ENCODE measurements around the gene GASK1A.
"Not testable (repeated sequence)": the region's sequence is repeated elsewhere in the genome, so short reads cannot be mapped to it uniquely, and the experiment has no call there.

The GASK1A gene

DNA sequence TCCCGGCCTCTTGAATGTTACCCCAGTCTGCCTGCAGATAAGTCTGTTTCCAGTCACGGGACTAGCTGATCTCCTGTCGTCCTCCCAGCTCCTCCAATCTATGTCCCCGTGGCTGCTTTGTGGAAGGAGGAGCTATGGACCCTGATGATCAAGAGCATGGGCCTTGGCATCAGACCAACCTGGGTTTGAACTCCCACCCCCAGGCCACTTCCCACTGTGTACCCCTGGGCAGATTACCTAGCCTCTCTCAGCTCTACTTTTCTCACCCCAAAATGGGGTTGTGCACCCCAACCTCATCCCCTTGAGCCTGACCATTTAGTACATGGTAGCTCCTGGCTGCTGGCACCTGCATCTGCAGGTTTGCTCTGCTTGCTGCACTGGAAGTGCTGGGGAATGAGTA, 55.8 kb downstream of the GASK1A start:
- no peak for DNase-seq

DNA sequence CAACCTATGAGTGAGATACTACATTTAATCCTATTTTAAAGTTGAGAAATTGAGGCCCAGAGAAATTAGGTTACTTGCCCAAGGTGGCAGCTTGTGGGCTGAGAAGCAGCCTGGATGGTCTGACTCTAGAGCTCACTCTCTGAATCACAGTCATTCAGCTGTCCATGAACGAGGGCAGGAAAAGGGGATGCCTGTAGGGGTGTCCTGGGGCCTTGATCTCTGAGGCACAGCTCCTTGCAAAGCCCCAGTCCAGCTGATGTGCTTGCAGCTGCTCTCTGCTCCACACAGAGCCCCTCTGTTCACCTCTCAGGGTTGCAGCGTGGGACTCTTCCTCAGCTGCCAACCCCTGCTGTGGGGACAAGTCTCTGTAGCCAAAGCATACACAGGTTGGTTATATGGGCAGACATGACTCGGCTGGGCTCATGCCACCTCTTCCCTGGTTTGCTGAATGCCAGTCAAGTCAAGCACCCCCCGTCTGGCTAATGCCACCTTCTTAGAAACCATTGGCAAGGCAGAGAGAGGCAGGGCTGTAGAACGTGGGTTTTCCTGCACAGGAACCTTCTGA, 56.8 kb downstream of the GASK1A start:
- DNase-seq = peak; percentile 47

DNA sequence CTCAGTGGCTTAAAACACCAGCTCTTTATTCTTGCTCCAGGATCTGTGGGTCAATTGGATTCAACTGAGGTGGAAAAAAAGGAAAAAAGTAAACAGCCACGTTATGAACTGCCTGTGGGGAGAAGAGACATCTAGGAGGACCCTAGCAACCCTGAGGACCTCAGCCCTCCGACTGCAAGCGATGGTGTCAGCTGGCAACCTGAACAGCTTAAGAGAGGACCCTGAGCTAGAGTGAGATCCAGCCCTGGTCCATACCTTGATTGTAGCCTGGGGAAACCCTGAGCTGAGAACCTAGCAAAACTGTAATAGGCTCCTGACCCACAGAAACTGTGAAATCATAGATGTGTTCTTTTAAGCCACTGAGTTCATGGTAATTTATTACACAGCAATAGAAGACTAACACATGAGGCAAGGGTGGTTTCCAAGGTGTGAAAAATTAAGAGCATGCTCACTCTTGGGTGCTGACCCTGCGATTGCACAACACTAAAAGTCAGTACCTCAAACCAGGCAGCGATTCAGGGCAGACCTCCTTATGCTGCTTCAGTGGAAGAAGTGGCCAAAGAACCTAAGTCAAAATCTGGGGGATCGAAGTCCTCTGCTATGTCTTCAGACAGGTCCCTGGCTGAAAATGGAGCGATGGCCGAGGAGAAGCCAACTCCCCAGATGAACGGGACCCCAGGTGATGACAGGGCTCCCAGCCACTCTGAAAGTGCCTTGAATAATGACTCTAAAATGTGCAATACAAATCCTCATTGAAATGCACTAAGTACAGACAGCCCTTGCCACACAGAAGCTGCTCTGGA, 57.7 kb downstream of the GASK1A start:
- no peak for DNase-seq

DNA sequence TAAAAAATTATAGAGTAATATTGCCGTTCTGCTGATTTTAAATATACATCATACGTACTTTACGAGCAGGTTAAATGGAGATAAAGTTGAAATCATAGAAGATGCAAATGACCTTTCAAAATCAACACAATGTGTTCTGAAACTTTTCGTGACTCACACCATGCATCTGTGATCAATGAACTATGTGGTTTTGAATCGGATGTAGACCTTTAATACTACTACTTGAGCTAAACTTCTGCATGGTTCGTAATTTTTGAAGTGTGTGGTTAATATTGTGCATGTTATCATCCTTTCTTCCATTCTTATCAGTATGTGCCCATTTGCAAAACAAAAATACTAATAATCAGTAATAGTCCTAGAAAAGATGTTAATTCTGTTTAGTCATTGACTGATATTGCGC, 58.9 kb downstream of the GASK1A start:
- no peak for DNase-seq

DNA sequence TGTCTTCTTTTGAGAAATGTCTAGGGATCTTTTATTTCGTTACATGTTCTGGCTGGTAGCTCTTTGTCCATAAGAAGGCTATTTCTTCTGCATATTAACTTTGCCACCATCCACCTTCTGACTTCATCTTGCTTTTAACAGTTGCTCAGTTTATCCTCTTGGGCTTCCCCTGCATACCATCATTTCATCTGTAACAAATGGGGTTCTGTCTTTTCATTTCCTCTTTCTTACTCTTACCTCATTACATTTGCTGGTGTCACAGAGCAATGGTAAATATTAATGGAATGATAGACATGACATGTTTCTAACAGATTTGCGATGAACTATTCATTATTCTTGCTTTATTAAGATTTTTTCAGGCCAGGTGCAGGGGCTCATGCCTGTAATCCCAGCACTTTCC, 62.4 kb downstream of the GASK1A start:
- no peak for DNase-seq

DNA sequence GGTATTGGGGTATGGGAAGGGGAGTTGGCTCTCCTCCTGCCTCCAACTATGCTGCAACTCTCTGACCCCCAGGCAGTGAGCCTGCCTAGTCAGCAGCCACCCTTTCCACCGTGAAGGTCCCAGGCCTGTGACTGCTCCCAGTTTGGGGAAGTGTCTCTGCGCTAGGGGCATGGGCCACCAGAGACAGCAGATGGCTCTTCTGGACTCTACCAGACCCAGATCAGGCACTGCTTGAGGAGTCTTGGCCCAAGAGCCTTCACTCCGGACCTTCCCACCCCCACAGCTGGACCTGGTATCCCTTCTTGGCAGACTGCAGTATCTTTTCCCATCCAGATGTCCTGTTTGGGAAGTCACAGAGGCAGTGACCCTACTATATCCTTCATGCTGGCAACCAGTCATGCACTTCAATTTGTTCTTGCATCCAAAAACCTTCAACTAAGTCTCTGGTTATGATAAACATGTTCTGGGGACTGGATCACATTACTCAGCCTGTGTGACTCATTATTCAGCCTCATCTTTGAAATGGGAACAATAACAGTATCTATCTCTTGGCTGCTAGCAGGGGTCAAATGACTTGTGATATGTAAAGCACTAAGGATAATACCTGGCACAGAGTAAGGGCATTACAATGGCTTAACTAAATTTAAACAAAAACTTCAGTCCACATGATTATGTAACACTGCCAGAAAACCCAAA, 64.1 kb downstream of the GASK1A start:
- DNase-seq = no peak

DNA sequence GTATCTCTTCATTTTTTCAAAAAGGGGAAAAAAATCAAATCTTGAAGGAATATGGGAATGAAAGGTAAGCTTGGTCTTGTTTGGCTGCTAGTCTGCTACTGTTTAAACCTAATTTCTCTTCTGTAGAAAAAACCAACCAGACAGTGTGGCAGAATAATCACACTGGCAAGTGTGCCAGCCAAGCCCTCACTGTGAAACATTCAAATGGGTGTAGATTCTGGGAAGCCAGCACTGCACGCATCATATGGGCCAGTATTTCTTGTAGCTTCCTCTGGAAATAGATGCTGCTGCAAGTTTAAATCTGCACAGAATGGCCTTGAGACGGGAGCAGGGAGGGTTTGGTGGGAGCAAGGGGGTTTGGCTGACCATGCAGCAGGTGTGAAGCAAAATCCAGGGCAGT, 64.7 kb downstream of the GASK1A start:
- no peak for DNase-seq

DNA sequence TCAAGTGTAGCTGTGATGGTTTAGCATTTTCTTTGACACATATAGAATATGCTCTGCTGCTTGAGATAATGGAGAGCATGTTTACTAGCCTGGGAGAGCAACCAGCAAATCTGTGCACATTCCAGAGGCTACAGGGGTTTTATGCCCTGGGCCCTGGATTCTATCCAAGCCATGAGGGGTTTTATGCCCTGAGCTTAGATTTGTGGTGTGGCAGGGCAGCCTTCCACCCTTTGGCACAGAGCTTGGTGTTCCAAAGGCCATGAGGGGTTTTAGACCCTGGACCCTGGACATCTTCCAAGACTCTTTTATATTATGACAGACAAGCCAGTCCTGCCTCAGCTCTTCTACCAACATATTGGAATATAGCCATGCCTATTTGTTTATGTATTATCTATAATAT, 66.0 kb downstream of the GASK1A start:
- not testable (repeated sequence) for DNase-seq

DNA sequence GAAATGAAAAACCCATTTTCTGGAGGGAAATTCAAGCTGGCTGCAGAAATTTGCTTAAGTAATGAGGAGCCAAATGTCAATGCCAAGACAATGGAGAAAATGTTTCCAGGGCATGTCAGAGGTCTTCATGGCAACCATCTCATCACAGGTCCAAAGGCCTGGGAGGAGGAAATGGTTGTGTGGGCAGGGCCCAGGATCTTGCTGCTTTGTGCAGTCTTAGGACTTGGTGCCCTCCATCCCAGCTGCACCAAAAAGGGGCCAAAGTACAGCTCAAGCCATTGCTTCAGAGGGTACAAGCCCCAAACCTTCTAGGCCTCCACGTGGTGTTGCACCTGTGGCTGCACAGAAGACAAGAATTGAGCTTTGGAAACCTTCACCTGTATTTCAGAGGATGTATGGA, 67.5 kb downstream of the GASK1A start:
- DNase-seq = no peak

DNA sequence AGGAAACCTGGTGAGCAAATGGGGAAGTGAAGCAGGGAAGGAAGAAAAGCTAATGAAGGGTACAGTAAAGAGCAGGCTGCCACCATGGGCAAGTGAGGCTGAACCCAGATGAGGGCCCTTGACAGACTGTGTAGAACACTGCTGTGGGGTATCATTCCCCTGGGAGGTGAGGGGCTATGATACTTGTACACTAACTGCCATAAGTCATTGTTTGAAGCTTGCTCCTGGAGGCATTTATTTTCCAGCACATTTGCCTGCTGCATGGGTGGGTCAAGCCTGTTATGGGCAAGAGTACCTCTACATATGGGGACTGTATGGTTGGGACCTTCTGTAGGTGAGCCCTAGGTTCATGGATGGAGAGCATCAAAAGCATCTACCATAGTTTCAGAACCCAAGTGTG, 69.4 kb downstream of the GASK1A start:
- no peak for DNase-seq

DNA sequence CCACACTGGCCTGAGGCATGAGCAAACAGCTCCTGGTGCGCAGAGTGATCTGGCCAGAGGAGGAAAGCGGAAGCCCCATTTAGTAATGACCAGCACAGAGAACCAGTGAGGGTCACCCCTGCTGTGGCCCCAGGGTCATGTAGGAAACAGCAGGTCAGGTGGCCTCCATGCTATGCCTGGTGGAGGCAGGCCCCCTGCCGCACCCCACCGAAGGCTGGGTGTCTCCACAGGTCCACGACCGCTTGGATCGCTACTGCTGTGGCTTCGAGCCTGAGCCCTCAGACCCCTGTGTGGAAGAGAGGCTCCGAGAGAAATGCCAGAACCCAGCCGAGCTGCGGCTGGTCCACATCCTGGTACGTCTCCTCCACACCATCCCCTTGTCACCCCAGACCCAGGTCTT, 74.2 kb downstream of the GASK1A start:
- no peak for DNase-seq

DNA sequence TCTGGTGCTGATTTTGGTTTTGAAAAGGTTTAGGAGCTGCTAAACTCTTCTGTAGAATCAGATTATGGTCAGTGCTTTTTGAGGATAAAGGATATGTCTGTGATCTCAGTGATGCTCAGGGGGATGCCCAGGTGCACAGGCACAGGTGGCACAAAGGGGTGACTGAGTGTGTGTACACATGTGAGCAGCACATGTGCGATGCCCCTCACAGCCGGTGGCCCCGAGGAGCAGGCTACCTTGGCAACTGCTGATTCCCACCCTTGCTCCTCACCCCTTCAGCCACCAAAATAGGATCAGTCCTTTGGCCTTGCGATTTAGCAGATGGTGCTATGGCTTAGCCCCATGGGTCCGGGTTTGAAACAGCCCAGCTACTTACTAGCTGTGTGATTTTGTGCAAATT, 75.6 kb downstream of the GASK1A start:
- DNase-seq = no peak

DNA sequence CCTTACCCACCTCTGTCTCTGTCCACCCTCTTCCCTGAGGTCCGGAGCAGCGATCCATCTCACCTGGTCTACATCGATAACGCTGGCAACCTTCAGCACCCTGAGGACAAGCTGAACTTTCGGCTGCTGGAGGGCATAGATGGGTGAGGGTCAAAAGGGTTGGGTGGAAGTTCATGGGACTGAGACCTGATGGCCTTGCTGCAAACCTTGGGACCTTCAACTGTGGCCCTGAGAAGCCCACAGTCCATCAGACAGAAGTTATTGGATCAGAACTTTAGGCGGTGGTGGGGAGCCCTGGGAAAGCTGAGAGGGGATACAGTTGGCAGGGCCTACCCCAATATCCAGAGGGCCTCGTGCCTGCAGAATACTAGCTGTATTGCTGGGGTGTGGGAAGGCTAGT, 76.3 kb downstream of the GASK1A start:
- no peak for DNase-seq

DNA sequence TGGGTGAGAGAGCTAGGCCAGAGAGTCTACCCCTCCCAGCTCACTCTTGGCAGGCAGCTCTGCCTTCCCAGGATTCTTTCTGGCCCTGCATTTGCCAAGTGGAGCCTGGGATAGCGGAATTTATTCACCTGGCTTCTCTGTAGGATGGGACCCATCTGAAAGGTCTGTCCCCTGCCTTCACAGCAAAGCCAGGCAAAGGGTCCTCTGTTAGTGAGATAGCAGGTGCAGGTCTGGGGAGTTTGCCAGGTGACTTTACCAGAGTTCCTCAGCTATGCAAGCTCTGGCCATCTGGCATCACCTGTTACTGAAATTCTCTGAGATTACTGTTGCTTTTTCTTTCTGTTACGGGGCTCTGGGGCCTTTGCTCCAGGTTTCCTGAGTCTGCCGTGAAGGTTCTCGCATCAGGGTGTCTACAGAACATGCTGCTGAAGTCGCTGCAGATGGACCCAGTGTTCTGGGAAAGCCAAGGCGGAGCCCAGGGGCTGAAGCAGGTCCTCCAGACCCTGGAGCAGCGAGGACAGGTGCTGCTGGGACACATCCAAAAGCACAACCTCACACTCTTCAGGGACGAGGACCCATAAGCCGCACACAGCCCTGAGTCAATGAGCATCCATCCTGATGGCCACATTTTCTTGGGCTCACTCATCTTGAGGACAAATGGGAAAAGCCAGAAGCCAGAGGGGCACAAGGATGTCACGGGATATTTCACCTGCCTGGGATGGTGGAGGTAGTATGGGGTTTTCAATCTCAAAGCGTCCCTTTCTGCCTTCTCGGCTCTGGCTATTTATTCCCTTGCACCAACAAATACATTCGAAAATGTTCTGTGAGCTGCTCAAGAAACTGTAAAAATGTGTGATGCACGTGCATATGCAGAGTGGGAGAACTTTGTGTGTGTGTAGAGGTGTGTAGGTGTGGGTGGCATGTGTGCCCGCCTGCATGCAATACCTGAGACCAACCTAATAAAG, 77.0 kb downstream of the GASK1A start:
- no peak for DNase-seq

DNA sequence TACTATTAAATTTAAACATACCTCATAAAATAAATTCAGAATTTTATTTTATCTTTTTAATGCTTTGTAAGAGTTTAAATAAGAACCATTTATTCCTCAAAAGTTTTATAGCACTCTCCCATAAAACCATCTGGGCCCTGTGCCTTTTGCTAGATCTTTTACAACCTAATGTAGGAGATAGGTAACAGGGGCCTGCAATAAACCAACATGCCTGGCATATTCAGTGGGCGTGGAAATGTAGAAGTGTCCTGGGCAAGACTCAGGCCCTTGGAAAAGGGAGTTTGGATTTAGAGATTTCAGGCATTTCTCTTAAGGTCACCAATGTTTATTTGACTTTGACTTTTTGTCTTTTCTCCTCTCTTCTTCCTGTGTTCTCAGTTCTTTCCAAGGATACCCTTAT, 80.3 kb downstream of the GASK1A start:
- DNase-seq = no peak

DNA sequence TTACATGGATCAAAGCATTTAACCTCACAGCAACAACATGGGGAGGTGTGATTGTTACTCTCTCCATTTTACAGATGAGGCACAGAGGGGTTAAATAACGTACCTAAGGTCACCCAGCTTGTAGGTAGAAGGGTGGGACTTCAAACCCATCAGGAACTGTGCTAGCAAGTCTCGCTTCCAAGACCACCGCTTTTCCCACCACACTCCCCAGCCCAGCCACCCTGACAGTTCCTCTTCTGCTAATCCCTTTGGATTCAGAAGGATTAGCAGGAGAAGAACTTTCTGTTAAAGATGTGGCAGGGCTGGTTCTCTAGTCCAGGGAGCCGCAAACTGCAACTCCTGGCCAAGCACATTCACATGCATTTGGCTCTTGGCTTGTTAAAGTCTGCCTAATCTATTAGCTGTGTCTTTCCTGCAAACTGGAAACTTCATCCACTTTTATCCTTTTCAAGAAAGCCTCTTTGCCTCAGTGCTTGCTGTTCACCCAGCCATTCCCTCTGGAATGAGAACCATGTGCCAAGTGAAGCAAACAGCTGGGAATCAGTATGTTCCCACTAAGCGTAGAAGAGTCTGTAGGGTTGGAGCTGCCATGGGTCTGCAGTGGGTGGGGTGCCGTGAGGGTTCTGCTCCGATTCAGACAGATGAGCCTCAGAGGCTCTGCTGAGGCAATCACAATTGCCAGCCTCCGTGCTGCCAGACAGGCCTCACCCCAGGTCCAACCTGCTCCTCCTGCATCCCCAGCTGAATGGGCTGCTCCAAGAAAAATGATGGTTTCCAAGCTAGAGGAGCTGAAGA, 82.2 kb downstream of the GASK1A start:
- no peak for DNase-seq

DNA sequence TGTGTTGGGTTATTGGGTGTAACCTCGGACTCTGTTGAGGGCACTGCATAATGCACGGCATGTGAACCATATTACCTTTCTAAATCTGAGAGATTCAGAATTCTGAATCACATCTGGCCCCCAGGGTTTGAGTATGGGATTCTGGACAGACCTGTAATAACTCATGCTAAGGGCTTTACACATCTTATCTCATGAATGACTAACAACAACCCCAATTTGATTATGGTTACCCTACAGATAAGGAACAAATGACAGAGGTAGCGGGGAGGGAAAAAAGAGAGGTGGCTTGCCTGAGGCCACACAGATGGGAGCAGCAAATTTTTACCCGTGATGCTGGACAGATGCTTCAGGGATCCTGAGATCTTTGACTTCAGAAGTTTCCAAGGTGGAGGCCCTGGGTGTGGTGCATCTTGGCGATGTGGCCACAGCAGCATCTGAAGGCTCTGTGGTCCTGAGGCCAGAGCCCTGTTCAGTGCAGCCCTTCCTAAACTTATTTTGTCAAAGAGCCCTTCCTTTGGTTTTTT, 83.0 kb downstream of the GASK1A start:
- no peak for DNase-seq

DNA sequence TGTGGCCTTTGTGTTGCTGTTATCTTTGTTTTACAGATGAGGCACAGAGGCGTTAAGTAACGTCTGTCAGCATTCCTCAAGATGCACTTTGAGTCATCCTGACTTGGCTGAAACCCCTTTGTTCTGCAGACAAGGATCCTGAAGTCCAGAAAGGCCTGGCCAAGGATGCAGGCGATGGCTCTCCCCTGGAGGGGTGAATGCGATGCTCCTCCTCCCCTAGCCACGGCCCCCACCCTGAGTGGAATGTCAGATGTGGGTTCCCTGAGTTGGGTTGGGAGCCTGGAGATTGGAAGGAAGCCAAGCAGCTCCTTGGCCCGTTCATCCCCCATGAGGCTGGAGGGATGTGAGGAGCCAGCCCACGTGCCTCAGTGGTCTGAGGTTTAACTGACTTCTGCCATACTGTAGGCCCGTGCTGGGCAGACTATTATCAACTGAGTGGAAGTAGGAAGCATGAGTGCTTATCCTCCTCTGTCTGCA, 83.5 kb downstream of the GASK1A start:
- no peak for DNase-seq

DNA sequence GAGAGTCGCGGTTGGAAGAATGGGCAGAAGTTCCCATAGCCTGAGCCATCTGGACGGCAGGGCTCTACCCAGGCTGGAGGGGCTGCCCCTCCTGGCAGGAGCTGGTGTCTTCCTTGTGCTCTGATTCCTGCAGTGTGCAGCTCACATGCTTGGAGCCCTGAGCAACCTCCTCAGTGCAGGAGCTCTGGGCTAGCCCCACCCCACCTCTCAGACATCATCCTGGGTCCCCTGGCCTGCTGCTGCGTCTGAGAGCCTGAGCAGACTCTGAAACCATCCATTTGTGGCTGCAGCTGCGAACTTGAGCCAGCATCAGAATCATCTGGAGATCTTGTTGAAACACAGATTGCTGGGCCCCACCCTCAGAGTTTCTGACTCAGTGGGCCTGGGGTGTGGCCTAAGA, 84.0 kb downstream of the GASK1A start:
- no peak for DNase-seq

DNA sequence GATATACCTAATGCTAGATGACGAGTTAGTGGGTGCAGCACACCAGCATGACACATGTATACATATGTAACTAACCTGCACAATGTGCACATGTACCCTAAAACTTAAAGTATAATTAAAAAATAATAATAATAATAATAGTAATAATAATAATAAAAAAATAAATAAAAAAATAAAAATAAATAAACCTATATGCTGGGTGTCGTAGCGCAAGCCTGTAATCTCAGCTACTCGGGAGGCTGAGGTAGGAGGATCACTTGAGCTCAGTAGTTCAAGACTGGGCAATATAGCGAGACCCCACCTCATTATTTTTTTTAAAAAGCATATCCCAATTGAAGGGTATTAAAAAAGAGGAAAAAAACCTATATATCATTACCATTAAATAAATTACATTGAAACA, 91.6 kb downstream of the GASK1A start:
- DNase-seq = not testable (repeated sequence)

DNA sequence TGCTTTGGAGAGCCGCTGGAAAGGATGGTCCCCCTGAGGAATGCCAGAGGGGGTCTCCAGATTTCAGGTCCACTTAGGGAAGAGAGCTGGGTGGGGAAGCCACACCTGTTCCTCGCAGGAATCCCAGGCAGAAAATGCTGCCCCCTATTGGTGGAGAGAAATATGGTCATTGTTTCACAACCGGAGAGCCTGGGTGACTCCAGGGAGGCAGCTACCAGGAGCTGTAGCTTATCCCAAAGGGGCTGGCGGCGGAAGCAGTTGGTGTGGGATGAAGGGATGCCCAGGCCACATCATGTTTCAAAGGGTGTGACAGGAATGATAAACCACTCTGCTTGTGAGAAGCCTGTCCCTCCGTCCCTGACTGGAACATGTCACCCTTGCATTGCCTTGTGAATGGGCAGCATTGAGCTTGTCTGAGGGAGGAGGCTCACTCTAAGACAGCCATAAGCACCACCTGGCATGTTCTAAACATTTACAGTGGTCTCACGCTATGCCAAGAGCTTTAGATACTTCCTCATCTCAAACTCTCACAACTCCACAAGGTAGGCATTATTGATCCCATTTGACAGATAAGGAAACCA, 92.3 kb downstream of the GASK1A start:
- no peak for DNase-seq
